ENCODE results near the gene TP53TG5.

DNA sequence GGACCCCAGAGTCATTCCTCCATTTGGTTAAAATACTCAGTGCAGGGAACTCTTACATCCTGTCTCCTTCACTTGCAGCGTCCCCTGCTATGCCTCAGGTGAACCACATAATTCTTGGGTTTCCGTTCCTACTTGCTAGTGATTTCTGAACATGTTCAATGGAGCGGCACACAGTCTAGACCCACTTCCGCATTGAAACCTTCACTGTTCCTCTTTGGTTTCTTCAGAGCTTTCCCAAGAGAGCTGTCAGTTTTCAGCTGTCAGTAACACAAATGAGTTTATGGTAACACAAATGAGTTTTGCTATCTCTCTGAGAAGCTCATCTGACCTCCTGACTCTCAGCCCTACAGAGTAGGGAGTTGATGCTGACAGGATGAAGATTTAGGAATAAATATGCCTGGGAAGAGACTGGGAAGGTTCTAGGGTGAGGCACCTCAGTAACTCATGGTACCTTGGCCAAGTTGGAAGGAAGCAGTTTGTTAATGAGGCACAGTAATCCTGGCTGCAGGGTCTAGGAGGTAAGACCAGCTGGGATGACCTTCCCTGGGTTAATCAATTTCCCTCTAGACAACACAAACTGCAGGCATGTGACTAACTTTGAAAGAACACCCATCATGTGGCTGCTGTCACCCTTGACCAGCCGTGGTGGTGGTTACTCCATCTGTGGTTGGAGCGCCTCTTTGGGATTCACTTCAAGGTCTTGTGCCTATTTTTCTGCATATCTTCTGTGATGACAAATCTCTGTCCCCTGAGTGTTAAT, 9.7 kb downstream of the TP53TG5 start:
- TF ChIP-seq, protein P1, sequence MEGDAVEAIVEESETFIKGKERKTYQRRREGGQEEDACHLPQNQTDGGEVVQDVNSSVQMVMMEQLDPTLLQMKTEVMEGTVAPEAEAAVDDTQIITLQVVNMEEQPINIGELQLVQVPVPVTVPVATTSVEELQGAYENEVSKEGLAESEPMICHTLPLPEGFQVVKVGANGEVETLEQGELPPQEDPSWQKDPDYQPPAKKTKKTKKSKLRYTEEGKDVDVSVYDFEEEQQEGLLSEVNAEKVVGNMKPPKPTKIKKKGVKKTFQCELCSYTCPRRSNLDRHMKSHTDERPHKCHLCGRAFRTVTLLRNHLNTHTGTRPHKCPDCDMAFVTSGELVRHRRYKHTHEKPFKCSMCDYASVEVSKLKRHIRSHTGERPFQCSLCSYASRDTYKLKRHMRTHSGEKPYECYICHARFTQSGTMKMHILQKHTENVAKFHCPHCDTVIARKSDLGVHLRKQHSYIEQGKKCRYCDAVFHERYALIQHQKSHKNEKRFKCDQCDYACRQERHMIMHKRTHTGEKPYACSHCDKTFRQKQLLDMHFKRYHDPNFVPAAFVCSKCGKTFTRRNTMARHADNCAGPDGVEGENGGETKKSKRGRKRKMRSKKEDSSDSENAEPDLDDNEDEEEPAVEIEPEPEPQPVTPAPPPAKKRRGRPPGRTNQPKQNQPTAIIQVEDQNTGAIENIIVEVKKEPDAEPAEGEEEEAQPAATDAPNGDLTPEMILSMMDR (IDR thresholded peaks at IDR 0.05; ENCODE audit: insufficient read depth, low read depth, low read length): no peak
- TF ChIP-seq EZH2 (IDR thresholded peaks at IDR 0.05; ENCODE audit: insufficient read depth, low read length): no peak
